Type B pancreatic cell (in vitro differentiated cells): Measurements from ENCODE around the gene TENT4A. TPM values are rescaled to one million over a fixed set of nuclear protein-coding genes. Genes with fewer than 3 reads are reported as not detected.

ENCODE experiments used
- DNase-seq: peaks from one replicate; pipeline ENCODE4 v3.0.0; 2021; ENCODE audit warnings: mixed read lengths; ENCODE audit not compliant: unreplicated experiment; ENCODE audit errors: extremely low spot score
- H3K27ac Mint-ChIP-seq: 2 replicates; pipeline ENCODE4 v1.8.0; 2021; ENCODE audit warnings: mild to moderate bottlenecking, mixed read lengths
- H3K27me3 Mint-ChIP-seq: 2 replicates; pipeline ENCODE4 v1.8.0; 2021; ENCODE audit warnings: mixed read lengths
- H3K36me3 Mint-ChIP-seq: 2 replicates; pipeline ENCODE4 v1.8.0; 2021; ENCODE audit warnings: mixed read lengths
- H3K4me1 Mint-ChIP-seq: one replicate; pipeline ENCODE4 v1.8.0; 2021; ENCODE audit warnings: mixed read lengths; ENCODE audit not compliant: unreplicated experiment
- H3K4me3 Mint-ChIP-seq: 2 replicates; pipeline ENCODE4 v1.8.0; 2021; ENCODE audit warnings: mild to moderate bottlenecking, mixed read lengths
- H3K9me3 Mint-ChIP-seq: 2 replicates; pipeline ENCODE4 v1.8.0; 2021; ENCODE audit warnings: mixed read lengths
- total RNA-seq: library from RNA; stranded (reverse); gene quantifications from 2 replicates; pipeline ENCODE4 v1.2.1, GENCODE V29; 2021; ENCODE audit warnings: low replicate concordance
- TF ChIP-seq, protein P1 (sequence below): fragments of 200-600 bp; sonication (generic); conservative IDR thresholded peaks from 2 replicates; pipeline ENCODE4 v1.5.0; 2021; ENCODE audit warnings: antibody characterized with exemption, mild to moderate bottlenecking

TENT4A gene
- total RNA-seq, 1 donor from 2014 or later, result 34.1 TPM

DNA sequence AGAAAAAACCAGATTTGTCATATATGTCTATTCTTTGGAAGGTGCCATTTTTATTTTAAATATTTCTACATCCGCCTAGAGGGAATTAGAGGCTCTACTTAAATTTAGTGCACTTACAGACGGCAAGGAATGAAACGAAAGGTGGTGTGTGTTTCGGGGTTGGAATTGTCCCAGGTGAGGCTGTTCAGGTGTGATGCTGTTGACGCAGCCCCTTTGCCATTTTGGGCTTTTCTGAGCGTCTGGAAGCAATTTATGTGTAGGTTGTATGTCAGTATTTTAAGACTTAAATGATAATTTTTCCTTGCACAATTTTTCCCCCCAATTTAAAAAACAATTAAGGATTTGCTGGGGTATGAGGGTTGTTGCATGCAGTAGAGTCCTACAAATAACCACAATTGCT lies 2.0 kb downstream of the TENT4A start:
- TF ChIP-seq, protein P1, sequence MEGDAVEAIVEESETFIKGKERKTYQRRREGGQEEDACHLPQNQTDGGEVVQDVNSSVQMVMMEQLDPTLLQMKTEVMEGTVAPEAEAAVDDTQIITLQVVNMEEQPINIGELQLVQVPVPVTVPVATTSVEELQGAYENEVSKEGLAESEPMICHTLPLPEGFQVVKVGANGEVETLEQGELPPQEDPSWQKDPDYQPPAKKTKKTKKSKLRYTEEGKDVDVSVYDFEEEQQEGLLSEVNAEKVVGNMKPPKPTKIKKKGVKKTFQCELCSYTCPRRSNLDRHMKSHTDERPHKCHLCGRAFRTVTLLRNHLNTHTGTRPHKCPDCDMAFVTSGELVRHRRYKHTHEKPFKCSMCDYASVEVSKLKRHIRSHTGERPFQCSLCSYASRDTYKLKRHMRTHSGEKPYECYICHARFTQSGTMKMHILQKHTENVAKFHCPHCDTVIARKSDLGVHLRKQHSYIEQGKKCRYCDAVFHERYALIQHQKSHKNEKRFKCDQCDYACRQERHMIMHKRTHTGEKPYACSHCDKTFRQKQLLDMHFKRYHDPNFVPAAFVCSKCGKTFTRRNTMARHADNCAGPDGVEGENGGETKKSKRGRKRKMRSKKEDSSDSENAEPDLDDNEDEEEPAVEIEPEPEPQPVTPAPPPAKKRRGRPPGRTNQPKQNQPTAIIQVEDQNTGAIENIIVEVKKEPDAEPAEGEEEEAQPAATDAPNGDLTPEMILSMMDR, result no peak
- Mint-ChIP-seq H3K9me3 (no peaks in the 10 kb centered on the region), H3K4me1 (peaks cover 60% of the 10 kb centered on the region), H3K27ac (peak overlapping the region; percentile 80), H3K4me3 (peak overlapping the region; percentile 92), H3K27me3 (peaks cover 2% of the 10 kb centered on the region), H3K36me3 (peaks cover 4% of the 10 kb centered on the region)
- DNase-seq, result peak; percentile 20

DNA sequence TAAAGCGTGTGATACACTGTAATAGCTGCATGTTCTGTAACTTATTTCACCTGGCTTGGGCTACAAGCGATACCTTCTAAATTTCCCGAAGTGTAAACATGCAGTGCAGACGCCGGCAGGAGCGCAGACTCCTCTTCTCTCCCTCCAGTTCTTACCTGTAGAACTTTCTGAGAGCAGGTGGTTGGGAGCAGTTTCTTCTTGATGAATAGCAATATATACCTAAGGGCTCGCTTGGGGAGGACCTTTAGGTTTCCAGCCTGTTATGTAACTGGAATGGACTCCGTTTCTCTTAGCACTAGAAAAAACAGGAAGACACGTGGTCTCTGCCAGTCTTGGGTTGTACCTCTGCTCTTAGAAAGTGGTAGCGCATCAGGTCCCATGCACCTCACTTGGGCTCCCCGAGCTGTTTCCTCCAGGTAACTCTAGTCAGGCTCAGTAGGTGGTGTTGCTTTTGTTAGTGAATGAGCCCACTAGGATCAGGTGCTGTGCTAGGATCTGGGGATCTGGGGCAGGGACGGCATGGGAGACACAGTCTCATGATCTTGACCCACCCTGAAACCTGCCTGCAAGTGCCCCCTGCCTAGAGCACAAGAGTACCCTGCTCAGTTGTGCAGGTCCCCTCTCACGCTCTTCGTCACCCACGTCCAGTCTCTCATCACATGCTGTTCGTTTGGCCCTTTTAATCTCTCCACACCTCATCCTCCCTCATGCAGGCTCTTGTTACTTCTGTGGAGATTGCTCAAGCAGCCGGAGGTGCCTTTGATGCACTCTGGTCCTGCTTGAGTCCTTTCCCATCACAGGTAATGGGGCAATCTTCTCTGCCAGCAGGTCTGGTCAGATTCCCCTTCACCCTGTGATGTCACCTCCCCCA lies 2.8 kb downstream of the TENT4A start:
- TF ChIP-seq, protein P1, result no peak
- H3K4me3 Mint-ChIP-seq, result peak overlapping the region; percentile 92
- peaks cover 61% of the 10 kb centered on the region for H3K4me1 Mint-ChIP-seq
- H3K27ac Mint-ChIP-seq, result peak overlapping the region; percentile 80
- no peaks in the 10 kb centered on the region for H3K9me3 Mint-ChIP-seq
- peak; percentile 43 for DNase-seq
- peaks cover 4% of the 10 kb centered on the region for H3K36me3 Mint-ChIP-seq
- no peaks in the 10 kb centered on the region for H3K27me3 Mint-ChIP-seq

DNA sequence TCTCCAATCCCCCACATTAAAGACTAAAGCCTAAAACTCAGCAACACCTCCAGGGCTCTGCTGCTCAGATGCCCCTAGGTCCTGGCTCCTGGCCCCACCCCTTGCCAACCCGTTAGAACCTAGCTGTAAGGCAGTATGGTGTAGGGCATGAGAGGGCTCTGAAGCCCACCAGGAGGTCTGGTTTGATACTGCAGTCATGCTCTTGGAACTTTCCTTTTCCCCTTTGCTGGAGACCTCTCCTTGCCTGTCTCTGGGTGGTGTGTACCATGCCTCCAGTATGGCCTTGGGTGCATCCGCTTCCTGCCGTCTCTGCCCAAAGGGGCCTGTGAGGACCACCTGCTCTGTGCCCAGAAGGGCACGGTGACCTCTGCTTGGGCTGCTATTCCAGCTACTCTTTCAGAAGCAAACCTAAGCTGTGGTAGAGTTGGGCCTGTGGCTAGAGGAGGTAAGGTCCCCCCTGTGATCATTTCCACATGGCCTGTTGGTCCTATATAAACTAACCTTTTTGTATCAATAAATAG lies 3.5 kb downstream of the TENT4A start:
- TF ChIP-seq, protein P1, result no peak
- Mint-ChIP-seq H3K9me3 (no peaks in the 10 kb centered on the region), H3K4me3 (peak overlapping the region; percentile 92), H3K27me3 (no peaks in the 10 kb centered on the region), H3K4me1 (peaks cover 67% of the 10 kb centered on the region), H3K36me3 (peaks cover 4% of the 10 kb centered on the region), H3K27ac (peak overlapping the region; percentile 80)
- DNase-seq, result peak; percentile 43

DNA sequence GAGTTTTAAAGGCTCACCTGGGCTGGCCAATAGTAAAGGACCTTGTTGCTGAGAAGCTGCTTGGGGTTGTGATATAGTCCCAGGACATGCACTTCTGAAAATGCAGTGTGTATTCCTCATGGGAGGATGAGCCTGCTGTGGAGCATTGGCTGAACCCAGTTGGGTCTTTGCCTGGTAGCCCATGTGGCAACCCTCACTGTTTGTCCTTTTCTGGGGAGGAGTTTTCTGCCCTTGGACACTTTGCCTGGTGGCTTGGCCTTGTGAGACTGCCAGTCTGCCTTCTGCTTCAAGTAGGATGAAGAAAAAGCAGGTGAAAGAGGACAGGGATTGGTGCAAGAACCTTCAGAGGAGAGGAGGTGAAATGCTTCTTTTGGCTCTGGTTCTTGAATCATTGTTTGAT lies 4.0 kb downstream of the TENT4A start:
- Mint-ChIP-seq H3K27me3 (no peaks in the 10 kb centered on the region), H3K9me3 (no peaks in the 10 kb centered on the region), H3K27ac (no peak overlapping the region), H3K4me3 (peak overlapping the region; percentile 63), H3K4me1 (peaks cover 67% of the 10 kb centered on the region), H3K36me3 (peaks cover 4% of the 10 kb centered on the region)
- TF ChIP-seq, protein P1, result no peak
- peak; percentile 32 for DNase-seq

DNA sequence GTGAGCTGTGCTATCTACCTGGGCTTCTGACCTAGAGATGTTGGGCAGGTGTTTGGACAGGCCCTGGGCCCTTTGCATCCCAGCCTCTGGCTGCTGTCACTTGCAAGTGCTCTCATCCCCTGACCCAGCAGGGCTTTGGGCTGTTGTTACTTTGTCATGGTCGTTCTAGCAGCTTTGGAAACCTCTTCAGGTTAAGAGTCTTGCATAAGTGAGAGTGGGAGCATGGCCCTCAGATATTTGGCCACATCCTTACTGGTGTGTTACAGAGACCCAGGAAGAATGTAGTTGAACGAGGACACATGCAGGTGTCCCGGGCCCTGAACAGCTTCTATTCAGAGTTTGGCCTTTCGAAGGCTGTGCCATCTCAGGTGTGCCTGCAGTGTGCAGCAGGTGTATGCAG lies 4.5 kb downstream of the TENT4A start:
- H3K27ac Mint-ChIP-seq, result no peak overlapping the region
- H3K4me3 Mint-ChIP-seq, result peak overlapping the region; percentile 63
- no peaks in the 10 kb centered on the region for H3K9me3 Mint-ChIP-seq
- H3K27me3 Mint-ChIP-seq, result no peaks in the 10 kb centered on the region
- peak; percentile 48 for DNase-seq
- H3K36me3 Mint-ChIP-seq, result peaks cover 4% of the 10 kb centered on the region
- TF ChIP-seq, protein P1, result no peak
- peaks cover 71% of the 10 kb centered on the region for H3K4me1 Mint-ChIP-seq
